NK-92 treated with Interleukin-12 subunit alpha and Interleukin-12 subunit beta, amount 100 ng/mL, for 24 hours (cell line): ENCODE measurements around the gene ATP5F1E.

Experiments used
- DNase-seq: peaks from one replicate; lab custom pipeline; 2025; lab: John Stamatoyannopoulos, UW

Gene ATP5F1E

DNA sequence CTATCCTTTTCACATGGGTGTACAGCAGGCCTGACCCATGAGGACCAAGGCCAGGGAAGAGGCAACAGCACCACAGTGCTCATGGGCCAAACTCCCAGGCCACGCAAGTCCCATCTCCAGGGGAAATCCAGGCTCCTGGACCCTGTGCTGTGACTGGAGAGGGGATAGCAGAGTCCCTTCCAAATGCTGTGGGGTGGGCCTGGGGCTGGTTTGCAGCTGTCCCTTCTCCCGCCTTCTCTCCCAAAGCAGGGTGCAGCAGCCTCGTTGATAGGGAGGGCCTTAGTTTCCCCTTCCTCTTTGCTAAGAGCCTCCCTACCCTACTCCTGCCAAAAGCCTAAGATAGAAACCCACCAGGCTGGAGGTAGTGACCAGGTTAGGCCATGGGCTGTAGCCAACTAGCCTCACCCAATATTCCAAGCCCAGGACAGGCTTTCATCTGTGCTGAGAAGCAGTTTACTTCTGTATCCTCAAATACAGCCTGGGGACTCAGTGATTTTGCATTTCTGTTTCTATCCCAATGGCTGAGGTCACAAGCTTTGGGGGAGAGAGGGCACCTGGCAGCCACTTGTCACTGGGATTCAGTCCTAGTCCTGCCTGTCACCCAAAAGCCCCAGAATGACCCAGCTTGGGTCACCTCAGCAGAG, 26.5 kb downstream of the ATP5F1E start:
- DNase-seq: no peak

DNA sequence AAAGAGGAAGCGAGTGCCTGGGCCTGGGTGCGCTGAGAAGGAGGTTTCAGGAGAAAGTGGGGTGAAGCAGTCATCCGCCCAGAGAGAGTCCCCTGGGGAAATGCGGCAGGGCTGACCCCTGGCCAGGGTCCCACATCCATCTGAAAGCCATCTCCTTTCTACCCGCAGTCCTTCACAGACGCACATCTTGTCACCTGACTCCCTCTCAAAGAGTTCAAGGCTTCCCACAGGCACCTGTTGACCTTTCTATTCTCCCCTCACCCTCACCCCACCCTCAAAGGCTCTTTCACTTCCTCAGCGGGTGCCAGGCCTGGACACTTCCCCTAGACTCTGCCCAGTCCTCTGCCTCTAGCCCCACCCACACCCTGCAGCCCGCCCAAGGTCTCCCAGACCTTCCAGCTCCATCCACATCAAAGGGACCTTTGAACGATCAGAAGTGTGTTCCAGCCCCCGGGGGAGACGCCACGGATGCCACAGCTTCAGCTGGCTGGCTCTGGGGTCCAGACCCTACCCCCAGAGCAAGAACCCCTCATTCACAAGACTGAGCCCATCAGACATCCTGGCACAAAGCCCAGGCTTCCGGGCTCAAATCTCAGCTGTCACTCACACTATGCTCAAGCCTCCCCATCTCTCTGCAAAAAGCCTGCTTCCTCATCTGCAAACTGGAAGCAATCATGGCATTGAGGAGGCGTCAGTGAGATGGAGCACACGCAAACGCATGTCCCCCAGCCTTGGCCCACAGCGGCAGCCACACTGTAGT, 27.2 kb downstream of the ATP5F1E start:
- no peak for DNase-seq

DNA sequence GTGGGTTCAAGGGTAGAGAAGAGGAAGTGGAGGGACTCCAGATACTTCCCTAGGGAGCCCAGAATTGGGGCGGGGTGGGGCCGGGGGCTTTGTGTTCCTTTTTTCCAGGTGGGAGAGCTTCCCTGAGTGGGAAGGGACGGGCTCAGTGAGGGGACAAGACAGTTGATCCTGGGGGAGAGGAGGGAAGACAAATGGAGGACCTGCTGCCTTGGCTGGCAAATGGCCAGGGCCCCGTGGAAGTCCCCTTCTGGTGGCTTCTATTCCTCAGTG, 27.7 kb downstream of the ATP5F1E start:
- no peak for DNase-seq

DNA sequence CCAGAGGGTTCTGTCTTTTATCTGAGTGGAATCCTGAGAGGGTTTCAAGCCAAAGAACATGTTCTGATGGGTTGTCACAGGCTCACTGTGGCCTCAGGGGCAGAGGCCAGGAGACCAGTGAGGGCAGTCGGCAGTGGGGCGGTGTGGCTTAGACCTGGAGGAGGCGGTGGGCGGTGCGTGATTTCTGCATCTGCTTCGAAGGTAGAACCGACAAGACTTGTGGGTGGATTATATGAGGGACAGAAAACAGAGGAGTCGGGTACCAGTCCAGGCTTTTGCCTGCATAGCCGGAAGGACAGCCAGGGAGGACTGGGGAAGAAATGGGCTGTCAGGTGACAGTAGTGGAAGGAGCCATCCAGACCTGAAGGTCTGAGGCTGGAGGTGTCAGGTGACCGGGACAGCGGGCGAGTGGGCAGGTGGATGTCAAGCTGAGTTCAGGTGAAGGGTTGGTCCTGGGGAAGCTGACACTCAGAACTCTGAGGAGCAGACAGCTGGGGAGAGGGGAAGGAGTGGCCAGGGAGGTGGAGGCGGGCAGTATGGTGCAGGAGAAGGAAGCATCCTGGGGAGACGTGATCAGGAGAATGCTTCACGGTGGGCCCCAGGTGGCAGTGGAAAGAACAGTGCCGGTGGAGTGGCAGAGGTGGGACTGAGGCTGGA, 28.2 kb downstream of the ATP5F1E start:
- DNase-seq: no peak

DNA sequence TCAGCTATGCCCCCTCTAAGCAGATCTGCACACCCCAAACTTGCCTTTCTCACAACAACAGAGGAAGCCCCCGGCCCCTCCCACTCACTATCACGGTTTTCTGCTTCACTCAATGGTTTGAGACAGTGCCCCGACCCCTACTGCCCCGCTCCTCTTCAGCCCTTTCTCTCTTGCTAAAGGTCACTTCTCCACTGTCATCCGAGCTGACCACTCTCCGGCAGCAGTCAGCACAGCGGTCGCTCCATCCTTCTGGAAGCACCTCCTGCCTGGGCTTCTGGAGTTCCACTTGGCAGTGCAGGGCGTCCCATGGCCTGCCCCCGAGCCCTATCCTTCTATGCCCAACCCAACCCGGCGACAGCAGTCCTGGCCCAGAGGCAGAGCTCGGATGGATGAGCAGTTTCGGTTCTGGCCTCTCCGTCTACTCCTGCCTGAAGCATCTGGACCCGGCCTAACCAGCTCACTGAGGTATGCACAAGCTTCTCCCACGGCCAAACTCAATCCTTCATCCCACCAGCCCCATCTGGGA, 29.2 kb downstream of the ATP5F1E start:
- no peak for DNase-seq

DNA sequence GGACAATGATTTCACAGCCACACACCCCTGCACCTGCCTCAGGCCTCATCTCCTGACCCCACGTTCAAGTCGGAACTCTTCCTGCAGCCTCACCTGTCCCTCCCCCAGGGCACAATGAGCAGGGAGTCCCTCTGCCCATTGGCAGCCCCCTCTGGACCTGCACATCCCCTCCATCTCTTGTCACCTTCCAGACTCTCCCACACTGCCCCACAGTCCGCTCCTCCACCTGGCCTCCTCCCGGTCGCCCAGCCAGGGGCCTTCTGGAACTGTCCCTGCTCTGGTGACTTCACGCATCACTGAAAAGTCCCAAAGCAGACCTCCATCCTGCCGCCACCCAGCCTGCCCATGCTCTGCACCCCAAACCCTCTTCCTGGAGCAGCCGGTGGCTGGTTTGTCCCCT, 29.7 kb downstream of the ATP5F1E start:
- no peak for DNase-seq

DNA sequence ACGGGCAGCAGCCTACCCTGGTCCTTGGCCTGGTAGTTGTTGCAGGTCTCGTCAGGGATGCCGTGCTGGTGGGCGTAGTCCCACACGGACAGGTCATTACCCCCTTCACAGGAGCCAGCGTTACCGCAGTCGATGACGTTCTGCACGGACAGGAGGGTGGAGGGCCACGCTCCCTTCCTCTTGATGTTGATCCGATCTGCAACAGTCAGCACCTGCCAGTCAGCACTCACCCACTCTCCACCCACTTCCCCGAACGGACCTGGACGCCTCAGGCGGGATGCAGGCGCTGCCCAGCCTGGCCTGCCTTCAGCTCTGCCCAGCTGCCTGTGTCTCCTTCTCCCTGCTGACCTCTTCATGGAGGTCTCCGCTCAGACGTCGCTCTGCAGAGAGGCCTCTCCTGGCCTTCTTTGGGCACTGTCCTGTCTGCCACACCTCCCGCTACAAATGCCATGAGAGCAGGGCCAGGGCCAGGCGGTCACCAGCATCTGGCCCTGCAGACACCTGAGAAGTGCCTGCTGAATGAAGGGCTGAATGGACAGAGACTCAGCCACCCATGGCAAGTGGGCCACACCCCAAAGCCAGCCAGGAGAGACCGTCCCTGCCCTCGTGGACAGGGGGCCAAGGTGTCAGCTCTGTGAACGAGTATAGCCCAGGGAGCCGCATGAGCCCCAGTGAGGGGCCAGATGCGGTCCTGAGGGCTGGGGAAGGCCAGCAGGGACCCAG, 30.5 kb downstream of the ATP5F1E start:
- no peak for DNase-seq

DNA sequence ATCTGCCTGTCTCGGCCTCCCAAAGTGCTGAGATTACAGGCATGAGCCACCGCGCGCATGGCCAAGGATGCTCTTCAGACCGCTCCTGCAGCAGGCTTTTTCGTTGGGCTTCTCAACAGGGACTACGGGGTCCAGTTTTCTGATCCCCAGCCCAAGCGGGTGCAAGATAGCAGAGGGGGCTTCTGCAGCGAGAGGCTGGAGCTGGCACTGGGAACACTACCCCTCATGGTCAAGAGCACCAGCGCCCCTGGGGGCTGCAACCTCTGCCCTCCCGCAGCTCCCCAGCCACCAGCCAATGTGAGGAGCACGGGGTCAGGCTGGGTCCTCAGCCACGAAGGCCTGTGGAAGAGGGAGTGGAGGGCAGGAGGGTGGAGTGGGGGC, 31.1 kb downstream of the ATP5F1E start:
- no peak for DNase-seq

DNA sequence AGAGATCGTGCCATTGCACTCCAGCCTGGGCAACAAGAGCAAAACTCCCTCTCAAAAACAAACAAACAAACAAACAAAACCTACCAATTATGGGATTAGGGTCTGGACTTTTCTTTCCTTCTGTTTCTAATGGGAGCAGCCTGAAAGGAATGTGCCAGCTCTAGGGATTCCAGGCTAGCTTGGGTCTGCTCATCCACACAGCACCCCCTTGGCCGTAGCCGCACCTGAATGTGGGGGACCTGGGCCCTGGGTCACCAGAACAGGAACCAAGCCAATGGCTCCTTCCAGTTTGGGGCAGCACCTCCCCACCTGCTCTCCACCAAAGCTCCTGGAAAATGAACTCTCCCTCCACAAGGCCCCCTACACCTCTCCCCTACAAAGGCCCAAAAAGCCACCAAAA, 31.8 kb downstream of the ATP5F1E start:
- DNase-seq: no peak

DNA sequence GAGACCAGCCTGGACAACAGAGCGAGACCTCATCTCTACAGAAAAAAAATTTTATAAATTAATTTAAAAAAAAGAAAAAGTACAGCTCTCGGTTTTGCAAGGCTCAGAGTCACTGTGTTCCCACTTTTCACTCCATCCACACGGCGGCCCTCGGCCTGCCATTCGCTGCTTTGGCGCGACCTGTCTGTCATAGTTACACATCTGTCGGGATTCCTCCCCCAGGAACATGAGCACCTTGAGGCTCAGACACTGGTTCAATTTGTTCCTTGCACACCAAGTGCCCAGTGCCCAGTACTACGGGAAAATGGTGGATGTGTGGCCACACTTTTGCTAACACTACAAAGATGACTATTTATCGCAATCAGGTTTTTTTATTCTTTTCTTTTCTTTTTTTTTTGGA, 33.5 kb downstream of the ATP5F1E start:
- DNase-seq: no peak

DNA sequence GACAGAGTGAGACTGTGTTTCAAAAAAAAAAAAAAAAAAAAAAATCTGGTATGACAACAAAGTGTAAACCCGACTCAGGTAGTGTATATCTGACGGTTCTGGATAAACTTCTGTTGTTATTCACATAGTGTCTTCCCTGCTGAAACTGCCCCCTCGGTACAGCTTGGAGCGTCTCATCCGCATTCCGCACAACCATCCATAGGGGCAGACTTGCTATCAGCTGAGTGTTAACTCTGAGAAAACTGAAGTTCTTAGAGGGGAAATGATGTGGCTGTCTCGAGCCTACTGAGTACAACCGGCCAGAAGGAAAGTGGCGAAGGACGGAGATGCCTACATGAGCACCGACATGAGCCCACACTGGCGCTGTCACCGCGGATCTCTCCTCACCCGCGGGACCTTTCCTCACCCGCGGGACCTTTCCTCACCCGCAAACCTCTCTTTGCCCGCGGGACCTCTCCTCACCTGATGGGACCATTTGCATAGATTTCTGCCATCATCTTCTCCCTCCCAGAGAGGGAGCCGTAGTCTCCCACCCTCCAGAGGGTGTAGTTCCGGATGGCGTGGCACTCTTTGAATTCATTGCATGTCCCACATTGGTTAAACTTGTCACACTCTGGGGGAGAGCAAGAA, 34.9 kb downstream of the ATP5F1E start:
- DNase-seq: no peak

DNA sequence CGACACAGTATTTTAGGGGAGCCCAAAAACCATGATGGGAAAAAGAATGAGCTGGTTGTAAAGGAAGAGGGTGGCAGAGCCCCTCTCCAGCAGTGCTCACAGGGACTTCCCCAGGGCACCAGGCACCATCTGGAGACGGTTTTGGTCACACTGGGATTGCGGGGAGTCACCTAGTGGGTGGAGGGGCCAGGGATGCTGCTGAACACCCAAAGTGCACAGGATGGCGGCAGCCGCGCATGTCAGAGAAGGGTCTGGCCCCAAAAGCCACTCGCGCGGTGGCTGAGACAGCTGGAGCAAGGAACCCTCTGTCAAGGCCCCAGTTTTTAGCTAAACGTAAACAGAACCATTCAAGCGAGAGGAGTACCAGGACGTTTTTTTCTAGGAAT, 35.9 kb downstream of the ATP5F1E start:
- DNase-seq: no peak

DNA sequence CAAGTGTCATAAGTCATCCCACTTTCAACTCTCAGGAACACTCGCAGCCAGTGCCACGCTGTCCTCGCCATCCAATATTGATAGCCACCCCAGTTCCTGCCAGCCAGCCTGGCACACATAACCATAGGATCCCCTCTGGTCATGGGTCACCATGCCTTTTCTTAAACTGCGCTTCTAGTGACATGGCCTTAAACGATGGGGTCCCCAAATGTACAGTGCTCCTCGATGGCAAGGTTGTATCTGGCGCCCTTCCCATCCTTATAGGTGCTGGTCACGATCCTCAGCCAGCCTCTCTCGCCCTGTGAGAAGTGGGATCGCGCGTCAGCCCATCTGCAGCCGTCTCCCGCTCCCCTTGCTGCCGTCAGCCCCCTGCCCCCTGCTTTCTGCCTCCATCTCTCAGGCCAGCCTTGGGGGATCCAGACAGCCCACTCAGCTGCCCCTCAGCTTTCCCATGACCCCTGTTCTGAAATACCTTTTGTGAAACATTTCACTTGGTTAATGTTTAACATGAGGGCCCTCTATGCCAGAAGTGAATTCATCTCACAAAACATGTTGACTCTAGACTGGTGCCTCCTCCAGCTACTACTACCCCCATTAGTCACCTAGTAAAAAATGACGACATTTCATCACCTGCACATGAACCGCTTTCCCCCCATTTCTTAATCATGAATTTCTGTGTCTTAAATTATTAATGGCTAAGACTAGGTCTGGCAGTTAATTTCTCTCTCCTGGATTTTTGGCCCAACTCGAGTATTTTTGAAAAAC, 36.5 kb downstream of the ATP5F1E start:
- DNase-seq: no peak

DNA sequence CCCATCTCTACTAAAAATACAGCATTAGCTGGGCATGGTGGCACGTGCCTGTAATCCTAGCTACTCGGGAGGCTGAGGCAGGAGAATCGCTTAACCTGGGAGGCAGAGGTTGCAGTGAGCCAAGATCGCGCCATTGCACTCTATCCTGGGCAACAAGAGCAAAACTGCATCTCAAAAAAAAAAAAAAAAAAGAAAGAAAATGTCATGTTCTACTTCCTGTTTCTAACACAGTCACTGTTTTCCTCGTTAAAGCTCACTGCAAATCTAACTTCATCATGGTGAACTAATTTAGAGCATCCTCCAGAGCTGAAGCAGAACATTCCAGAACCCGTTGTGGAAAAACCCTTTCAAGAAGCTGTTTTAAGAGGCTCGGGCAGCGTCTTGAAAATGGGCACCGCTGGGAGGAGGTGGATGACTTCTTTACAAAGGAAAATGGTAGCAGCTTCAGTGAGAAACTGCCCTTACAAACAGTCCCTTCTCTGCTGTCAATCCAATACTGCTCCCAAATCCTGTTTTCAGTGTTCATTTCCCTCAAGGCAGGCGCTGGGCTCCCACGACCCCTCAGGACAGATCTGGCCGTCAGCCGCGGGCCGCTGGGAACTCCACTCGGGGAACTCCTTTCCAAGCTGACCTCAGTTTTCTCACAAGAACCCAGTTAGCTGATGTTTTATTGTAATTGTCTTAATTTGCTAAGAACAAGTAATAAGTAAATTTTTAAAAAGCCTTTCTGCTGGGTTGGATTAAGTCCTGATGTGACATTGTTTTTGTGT, 37.6 kb downstream of the ATP5F1E start:
- DNase-seq: no peak

DNA sequence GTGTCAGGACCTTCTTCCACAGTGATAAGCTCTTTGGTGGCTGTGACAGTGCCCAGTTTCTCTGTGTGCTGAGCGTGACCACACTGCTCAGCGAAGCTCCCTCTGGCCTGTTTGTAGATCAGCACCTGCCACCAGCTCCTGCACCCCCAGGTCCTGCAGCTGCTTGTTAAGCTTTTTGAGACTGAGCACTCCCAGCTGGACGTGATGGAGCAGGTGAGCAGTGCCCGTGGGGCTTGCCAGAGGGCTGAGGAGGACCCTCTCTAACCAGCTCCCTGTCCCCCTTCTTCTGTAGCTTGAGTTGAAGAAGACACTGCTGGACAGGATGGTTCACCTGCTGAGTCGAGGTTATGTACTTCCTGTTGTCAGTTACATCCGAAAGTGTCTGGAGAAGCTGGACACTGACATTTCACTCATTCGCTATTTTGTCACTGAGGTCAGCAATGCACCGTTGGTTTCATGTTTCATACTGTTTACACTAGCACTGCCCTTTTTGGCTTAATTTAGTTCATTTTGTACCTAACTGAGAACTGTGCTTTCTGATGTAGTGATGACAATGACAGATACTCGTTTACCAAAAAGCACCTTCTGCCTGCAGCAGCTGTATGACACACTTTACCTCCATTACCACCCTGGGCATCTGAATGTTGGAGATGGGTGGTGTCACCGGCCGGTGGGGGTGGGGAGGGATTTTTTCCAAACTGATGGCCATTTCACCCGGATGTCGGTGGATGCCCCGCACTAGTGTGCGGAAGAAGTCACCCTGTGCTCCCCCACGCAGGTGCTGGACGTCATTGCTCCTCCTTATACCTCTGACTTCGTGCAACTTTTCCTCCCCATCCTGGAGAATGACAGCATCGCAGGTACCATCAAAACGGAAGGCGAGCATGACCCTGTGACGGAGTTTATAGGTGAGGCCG, 38.5 kb downstream of the ATP5F1E start:
- no peak for DNase-seq

DNA sequence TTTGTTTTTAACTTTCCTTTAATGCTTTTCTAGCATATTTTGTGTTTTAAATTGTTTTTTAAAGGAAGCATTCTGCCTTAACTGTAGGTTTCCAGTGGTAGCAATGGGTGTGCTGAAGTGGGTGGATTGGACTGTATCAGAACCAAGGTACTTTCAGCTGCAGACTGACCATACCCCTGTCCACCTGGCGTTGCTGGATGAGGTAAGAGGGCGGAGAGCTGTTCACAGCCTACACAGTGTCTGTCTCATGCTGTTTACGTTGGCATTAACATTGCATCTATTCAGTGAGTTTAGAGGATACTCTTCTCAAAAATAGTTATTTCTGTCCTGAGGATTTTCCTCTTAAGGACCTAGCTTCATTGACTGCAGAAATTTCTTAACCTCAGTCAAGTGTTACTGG, 39.2 kb downstream of the ATP5F1E start:
- DNase-seq: no peak

DNA sequence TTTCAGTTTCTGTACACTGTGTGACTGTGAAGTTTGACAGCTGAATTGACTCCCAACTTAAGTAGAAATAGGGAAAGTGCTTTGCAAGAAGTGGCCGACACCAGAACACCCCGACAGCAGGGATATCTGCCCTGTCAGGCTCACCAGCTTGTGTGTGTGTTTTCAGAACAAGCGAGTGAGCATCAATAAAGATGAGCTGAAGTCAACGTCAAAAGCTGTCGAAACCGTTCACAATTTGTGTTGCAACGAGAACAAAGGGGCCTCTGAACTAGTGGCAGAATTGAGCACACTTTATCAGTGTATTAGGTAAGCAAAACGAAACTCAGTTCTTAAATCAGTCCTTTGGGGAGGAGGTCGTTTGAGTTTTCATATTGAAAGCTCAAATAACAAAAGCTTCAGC, 40.4 kb downstream of the ATP5F1E start:
- no peak for DNase-seq

DNA sequence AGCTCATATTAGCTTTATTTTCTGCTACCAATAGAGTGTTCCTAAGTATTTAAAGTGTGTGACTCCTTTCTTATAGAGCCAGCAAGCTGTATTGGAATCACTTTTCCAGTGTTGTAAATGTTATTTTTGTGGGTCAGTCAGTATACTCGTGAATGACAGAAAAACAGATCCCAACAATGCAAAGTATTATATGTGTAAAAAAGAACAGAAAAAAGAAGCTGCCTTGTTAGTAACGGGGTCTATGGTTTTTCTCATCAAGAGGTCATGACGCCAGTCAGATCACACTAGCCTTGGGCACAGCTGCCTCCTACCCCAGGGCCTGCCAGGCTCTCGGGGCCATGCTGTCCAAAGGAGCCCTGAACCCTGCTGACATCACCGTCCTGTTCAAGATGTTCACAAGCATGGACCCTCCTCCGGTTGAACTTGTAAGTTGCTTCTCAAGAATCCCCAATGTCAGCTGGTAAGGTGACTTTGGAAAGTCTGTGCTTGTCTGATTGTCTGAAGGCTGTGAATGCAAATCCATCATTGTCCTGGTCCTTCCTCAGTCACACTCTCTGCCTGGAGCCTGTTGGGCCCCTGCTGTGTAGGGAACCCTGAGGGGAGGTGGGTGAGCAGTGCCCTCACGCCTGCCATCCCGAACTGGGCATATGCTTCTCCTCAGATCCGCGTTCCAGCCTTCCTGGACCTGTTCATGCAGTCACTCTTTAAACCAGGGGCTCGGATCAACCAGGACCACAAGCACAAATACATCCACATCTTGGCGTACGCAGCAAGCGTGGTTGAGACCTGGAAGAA, 41.3 kb downstream of the ATP5F1E start:
- DNase-seq: no peak

DNA sequence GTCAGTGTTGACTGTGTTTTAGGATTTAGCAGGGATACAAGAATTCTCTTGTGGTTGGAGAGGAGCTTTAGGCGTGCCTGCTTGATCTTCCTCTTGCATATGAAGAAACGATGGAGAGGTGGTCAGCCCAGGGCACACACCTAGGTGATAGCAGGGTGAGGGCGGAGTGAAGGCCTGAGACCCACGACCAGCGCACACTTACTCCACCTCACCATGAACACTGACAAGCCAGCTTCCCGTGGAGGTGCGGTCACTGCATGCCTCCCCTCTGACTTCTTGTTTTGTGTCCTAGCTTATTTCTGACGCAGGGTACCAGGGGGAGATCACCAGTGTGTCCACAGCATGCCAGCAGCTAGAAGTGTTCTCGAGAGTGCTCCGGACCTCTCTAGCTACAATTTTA, 42.9 kb downstream of the ATP5F1E start:
- DNase-seq: no peak
